ENCODE measurements around the gene HTRA2.
"Not testable (repeated sequence)": the region's sequence is repeated elsewhere in the genome, so short reads cannot be mapped to it uniquely, and the experiment has no call there.

The HTRA2 gene

GRCh38 chr2:74529357-74530238, at the start of gene HTRA2, which contains the start of gene AUP1:
TSS of gene HTRA2 (plus strand) at chr2:74529933. CDS start at chr2:74530007, 74 bp downstream.
TSS of gene AUP1 (minus strand) at chr2:74529706. CDS start at chr2:74529629, 77 bp downstream.
- DNase-seq = peak; percentile 73 to 99 (median 98)

- DNase-seq = no peak
These were observed 48.3 kb upstream of the HTRA2 start for GRCh38 chr2:74481431-74481830.

GRCh38 chr2:74481961-74482800, 47.6 kb upstream of the HTRA2 start:
- peak in 11 of 51 donors; percentile 26 to 83 (median 63) for DNase-seq

GRCh38 chr2:74482801-74483674, 46.7 kb upstream of the HTRA2 start, which contains the start of the genes CCDC142 and TTC31:
TSS of gene CCDC142 (minus strand) at chr2:74482998. CDS start at chr2:74482837, 161 bp downstream.
TSS of gene TTC31 (plus strand) at chr2:74483081. CDS start at chr2:74483096, 15 bp downstream.
- peak; percentile 77 to 99 (median 93) for DNase-seq

GRCh38 chr2:74483675-74484164, 46.0 kb upstream of the HTRA2 start:
- not testable (repeated sequence) for DNase-seq

GRCh38 chr2:74486141-74486540, 43.6 kb upstream of the HTRA2 start:
- no peak for DNase-seq

- DNase-seq = no peak
These were observed 40.9 kb upstream of the HTRA2 start for GRCh38 chr2:74488643-74489481.

GRCh38 chr2:74489906-74490305, 39.8 kb upstream of the HTRA2 start:
- no peak for DNase-seq

- no peak for DNase-seq
These were observed 37.8 kb upstream of the HTRA2 start for GRCh38 chr2:74491648-74492544.

GRCh38 chr2:74493546-74493945, 36.2 kb upstream of the HTRA2 start:
- DNase-seq = no peak

- no peak for DNase-seq
These were observed 34.3 kb upstream of the HTRA2 start for GRCh38 chr2:74495440-74495839.

- no peak for DNase-seq
These were observed 32.5 kb upstream of the HTRA2 start for GRCh38 chr2:74496997-74497776.

- no peak for DNase-seq
These were observed 31.8 kb upstream of the HTRA2 start for GRCh38 chr2:74497777-74498499.

- no peak for DNase-seq
These were observed 31.1 kb upstream of the HTRA2 start for GRCh38 chr2:74498500-74499266.

GRCh38 chr2:74499267-74499939, 30.3 kb upstream of the HTRA2 start, which contains the start of gene LBX2:
TSS of gene LBX2 (minus strand) at chr2:74499603. CDS start at chr2:74499537, 66 bp downstream.
- no peak for DNase-seq

Measured in hypothalamus (tissue), 51 donors.